Lung microvascular endothelial cell (primary cell): ENCODE measurements around the gene VCY1B. TPM values are rescaled to one million over a fixed set of nuclear protein-coding genes. Genes with fewer than 3 reads are reported as not detected.
"Not testable (repeated sequence)": the region's sequence is repeated elsewhere in the genome, so short reads cannot be mapped to it uniquely, and the experiment has no call there.

Source experiments
- DNase-seq, 2 donors: peaks; one replicate each; pipeline versions ENCODE4 v3.0.0 to v3.0.0-alpha.2; 2010; ENCODE audit warnings: low read depth in 2 of 2
- total RNA-seq: library from RNA; depleted of rRNA; stranded (reverse); fragments of >200 nt; gene quantifications from 2 replicates; pipeline ENCODE4 v1.2.1, GENCODE V29; 2014

VCY1B gene
- total RNA-seq = not detected in 2 replicates

GRCh38 chrY:14055927-14056326 lies at the start of gene VCY1B:
Gene VCY1B (plus strand): TSS chrY:14056227. CDS start chrY:14056290, 63 bp downstream.
- DNase-seq = not testable (repeated sequence)

GRCh38 chrY:14011916-14012315 lies 44.1 kb upstream of the VCY1B start:
- DNase-seq = not testable (repeated sequence)

- not testable (repeated sequence) for DNase-seq
Observed at GRCh38 chrY:14030395-14030794, 25.6 kb upstream of the VCY1B start.

GRCh38 chrY:14085877-14086276 lies 29.9 kb downstream of the VCY1B start:
- DNase-seq = no peak

Other genes with a start within 250 kb of the VCY1B start
- not detected in 2 replicates for gene VCY, start 69.8 kb upstream of the VCY1B start, total RNA-seq